ENCODE results near the gene BRD4.

The BRD4 gene

GRCh38 chr19:15240515-15240914, 91.8 kb downstream of the BRD4 start:
- Histone ChIP-seq H3K36me3 (peaks cover 70 to 99% (median 93%) of the 10 kb centered on the region in 3 donors), H3K4me1 (peaks cover 0 to 41% (median 24%) of the 10 kb centered on the region in 4 donors), H3K9me3 (no peaks in the 10 kb centered on the region), H3K27ac (peak overlapping the region in 1 of 2 donors; percentile 98), H3K27me3 (no peaks in the 10 kb centered on the region), H3K4me3 (no peak overlapping the region)
- TF ChIP-seq CTCF (IDR thresholded peaks at IDR 0.05): no peak
- intact Hi-C loops (cut with DNase I; ENCODE audit: low total_unique reads): no loop called here
- DNase-seq: no peak

GRCh38 chr19:15239337-15239949, 92.9 kb downstream of the BRD4 start:
- Histone ChIP-seq H3K27ac (peak overlapping the region in 1 of 2 donors; percentile 98), H3K4me3 (no peak overlapping the region), H3K9me3 (no peaks in the 10 kb centered on the region), H3K36me3 (peaks cover 70 to 97% (median 89%) of the 10 kb centered on the region in 3 donors), H3K4me1 (peaks cover 0 to 31% (median 13%) of the 10 kb centered on the region in 4 donors), H3K27me3 (no peaks in the 10 kb centered on the region)
- intact Hi-C loops (cut with DNase I; ENCODE audit: low total_unique reads): no loop called here
- TF ChIP-seq CTCF (IDR thresholded peaks at IDR 0.05): no peak
- no peak for DNase-seq

- no peak for TF ChIP-seq CTCF (IDR thresholded peaks at IDR 0.05)
- H3K27me3 ChIP-seq: no peaks in the 10 kb centered on the region
- H3K36me3 ChIP-seq: peaks cover 64 to 89% (median 82%) of the 10 kb centered on the region in 3 donors
- H3K4me3 ChIP-seq: no peak overlapping the region
- H3K9me3 ChIP-seq: no peaks in the 10 kb centered on the region
- peaks cover 0 to 23% (median 6%) of the 10 kb centered on the region in 4 donors for H3K4me1 ChIP-seq
- no peak for DNase-seq
- intact Hi-C loops (cut with DNase I; ENCODE audit: low total_unique reads): no loop called here
- peak overlapping the region in 1 of 2 donors; percentile 25 for H3K27ac ChIP-seq
Observed at GRCh38 chr19:15238639-15239155, 93.6 kb downstream of the BRD4 start.

GRCh38 chr19:15237759-15238638, 94.3 kb downstream of the BRD4 start:
- no peak for TF ChIP-seq CTCF (IDR thresholded peaks at IDR 0.05)

GRCh38 chr19:15236886-15237285, 95.5 kb downstream of the BRD4 start:
- no peak for TF ChIP-seq CTCF (IDR thresholded peaks at IDR 0.05)
- peaks cover 58 to 71% (median 64%) of the 10 kb centered on the region in 3 donors for H3K36me3 ChIP-seq
- intact Hi-C loops (cut with DNase I; ENCODE audit: low total_unique reads): no loop called here
- no peak for DNase-seq
- H3K4me3 ChIP-seq: no peak overlapping the region
- H3K27me3 ChIP-seq: no peaks in the 10 kb centered on the region
- no peaks in the 10 kb centered on the region for H3K9me3 ChIP-seq
- peak overlapping the region in 1 of 2 donors; percentile 26 for H3K27ac ChIP-seq
- peaks cover 0 to 15% (median 8%) of the 10 kb centered on the region in 4 donors for H3K4me1 ChIP-seq

More at GRCh38 chr19:15237759-15238638, 94.3 kb downstream of the BRD4 start:
- peaks cover 58 to 82% (median 75%) of the 10 kb centered on the region in 3 donors for H3K36me3 ChIP-seq
- no peaks in the 10 kb centered on the region for H3K27me3 ChIP-seq
- intact Hi-C loops (cut with DNase I; ENCODE audit: low total_unique reads): no loop called here
- DNase-seq: no peak
- H3K27ac ChIP-seq: peak overlapping the region in 1 of 2 donors; percentile 25
- H3K9me3 ChIP-seq: no peaks in the 10 kb centered on the region
- H3K4me3 ChIP-seq: no peak overlapping the region
- H3K4me1 ChIP-seq: peaks cover 0 to 17% (median 4%) of the 10 kb centered on the region in 4 donors
